Sigmoid colon (tissue), 3 donors: Measurements from ENCODE around the gene CNIH4.

ENCODE experiments used
- CTCF ChIP-seq, 4 experiments: fragments of 450-650 bp in 3 of 4; fragments of 200-600 bp in 1 of 4; IDR thresholded peaks; one replicate each; pipeline ENCODE4 v1.5.1; 2016 to 2019; ENCODE audit warnings: antibody characterized with exemption in 4 of 4, mild to moderate bottlenecking in 3 of 4, moderate library complexity in 2 of 4
- POLR2A ChIP-seq, 2 donors: fragments of 450-650 bp; IDR thresholded peaks; one replicate each; pipeline ENCODE4 v1.6.1; 2016; ENCODE audit warnings: antibody characterized with exemption in 2 of 2, mild to moderate bottlenecking in 2 of 2, moderate library complexity in 2 of 2

DNA sequence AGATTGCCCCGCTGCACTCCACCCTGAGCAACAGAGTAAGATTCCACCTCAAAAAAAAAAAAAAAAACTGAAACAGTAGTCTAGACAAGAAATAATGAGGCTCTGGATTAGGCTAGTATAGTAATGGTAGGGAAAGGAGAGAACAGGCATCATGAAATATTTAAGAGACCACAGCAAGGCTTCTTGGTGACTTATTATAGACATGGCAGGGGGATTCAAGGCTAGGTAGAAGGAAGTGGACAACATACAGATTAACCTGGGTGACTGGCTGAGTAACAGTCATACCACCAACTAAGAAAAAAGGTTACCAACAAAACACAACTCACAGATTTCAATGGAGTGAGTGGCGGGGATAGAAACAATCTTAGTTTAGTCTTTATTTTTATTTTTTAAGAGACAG is 35.0 kb upstream of the CNIH4 start:
- TF ChIP-seq CTCF (IDR thresholded peaks at IDR 0.05): no peak
- no peak for TF ChIP-seq POLR2A (IDR thresholded peaks at IDR 0.05)
